Cortex of kidney (tissue), 1 donor: ENCODE results near the gene JOSD2.

Experiments
- DNase-seq: peaks from one replicate; lab custom pipeline; 2025; lab: John Stamatoyannopoulos, UW

Gene JOSD2

GRCh38 chr19:50512999-50513745, 2.2 kb upstream of the JOSD2 start:
- no peak for DNase-seq

GRCh38 chr19:50512112-50512998, 1.4 kb upstream of the JOSD2 start:
- DNase-seq: no peak

DNA sequence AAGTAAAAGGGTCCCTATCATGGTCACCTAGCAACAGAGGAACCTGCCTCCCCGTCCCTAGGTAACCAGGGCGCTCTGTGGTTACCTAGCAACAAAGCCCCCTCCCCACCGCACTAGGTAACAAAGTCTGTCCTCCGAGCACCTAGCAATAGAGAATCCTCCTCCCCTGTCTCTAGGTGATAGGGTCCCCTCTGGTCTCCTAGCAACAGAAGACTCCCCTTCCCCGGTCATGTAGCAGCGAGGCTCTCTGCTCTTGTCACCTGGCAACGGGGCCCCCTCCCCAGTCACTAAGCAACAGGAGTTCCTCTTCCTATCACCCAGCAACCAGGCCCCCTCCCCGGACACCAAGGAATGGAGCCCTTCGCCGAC, 307 bp downstream of the JOSD2 start:
- no peak for DNase-seq

GRCh38 chr19:50510121-50510670, 795 bp downstream of the JOSD2 start:
- DNase-seq: no peak

DNA sequence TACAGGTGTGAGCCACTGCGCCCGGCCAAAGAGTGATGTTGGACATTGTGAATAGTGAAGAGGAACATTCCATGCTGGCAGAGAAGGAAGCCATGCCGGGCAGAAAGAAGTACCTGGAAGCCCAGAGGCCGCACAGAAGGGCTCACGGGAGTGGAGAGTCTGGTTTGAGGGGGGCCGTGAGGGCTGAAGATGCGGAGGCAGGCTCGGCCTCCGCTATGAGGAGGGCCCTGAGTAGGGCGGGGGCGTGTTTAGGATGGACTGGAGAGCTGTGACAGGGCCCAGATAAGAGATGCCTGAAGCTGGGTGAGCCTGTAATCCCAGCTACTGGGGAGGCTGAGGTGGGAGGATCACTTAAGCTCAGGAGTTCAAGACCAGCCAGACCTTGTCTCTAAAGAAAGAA, 1.6 kb downstream of the JOSD2 start:
- DNase-seq: no peak

- no peak for DNase-seq
Measured at GRCh38 chr19:50508843-50509190, 2.2 kb downstream of the JOSD2 start.

- DNase-seq: no peak
Measured at GRCh38 chr19:50507376-50507775, 3.6 kb downstream of the JOSD2 start.

- DNase-seq: no peak
Measured at GRCh38 chr19:50506700-50507099, 4.3 kb downstream of the JOSD2 start.

GRCh38 chr19:50505856-50506611, 5.0 kb downstream of the JOSD2 start:
- DNase-seq: no peak

- DNase-seq: no peak
Measured at GRCh38 chr19:50501568-50502475, 9.2 kb downstream of the JOSD2 start.

DNA sequence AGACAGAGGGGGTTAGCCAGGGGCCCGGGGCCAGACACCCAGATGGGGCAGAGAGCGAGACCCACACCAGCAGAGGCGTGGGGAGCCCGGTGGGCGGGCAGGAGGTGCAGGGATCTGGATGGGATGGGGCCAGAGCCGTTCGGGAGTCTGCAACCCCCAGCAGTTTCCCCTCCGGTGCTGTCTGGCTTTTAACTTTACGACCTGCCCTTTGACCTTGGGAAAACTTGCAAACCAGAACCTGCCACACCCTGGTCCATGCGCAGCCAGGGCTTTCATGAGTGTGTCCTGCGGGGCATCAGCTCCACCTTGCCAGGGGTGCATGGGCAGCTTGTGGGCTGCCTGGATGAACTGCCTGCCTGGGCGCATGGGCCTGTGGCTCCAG, 9.8 kb downstream of the JOSD2 start:
- no peak for DNase-seq

DNA sequence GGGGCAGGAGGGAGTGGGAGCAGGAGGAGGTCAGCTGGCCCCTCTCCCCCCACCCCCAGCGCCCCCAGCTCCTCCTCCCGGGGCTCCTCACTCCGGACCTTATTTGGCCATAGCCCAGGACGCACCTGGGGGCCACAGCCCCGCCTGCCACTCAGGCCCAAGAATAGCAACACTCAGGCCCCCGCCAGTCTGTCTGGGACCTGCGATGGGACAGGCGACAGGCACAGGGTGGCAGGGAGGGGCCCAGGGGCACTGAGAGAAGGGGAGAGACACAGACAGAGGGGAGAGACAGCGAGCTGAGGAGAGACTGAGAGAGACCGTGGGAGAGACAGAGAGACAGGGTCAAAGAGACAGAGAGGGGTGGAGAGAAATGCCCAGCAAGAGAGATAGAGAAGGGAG, 10.2 kb downstream of the JOSD2 start:
- no peak for DNase-seq

- no peak for DNase-seq
Measured at GRCh38 chr19:50500060-50500752, 10.8 kb downstream of the JOSD2 start.

- no peak for DNase-seq
Measured at GRCh38 chr19:50498219-50499056, 12.6 kb downstream of the JOSD2 start.

DNA sequence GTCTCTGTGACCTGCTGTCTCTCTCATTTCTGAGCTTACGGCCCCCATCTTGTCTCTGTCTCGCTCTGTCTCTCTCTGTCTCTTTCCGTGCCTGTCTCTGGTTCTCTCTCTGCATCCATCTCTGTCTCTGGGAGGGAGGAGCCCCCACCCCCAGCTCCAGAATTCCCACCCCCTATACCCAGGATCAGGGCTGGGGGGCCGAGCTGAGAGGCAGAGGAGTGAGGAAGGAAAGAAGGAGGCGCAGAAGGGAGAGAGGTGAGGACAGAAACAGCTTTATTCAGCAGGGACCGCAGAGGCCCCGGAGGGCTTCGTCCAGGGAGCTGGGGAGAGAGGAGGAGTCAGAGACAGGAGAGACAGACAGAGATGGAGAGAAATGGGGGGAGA, 14.0 kb downstream of the JOSD2 start:
- no peak for DNase-seq

DNA sequence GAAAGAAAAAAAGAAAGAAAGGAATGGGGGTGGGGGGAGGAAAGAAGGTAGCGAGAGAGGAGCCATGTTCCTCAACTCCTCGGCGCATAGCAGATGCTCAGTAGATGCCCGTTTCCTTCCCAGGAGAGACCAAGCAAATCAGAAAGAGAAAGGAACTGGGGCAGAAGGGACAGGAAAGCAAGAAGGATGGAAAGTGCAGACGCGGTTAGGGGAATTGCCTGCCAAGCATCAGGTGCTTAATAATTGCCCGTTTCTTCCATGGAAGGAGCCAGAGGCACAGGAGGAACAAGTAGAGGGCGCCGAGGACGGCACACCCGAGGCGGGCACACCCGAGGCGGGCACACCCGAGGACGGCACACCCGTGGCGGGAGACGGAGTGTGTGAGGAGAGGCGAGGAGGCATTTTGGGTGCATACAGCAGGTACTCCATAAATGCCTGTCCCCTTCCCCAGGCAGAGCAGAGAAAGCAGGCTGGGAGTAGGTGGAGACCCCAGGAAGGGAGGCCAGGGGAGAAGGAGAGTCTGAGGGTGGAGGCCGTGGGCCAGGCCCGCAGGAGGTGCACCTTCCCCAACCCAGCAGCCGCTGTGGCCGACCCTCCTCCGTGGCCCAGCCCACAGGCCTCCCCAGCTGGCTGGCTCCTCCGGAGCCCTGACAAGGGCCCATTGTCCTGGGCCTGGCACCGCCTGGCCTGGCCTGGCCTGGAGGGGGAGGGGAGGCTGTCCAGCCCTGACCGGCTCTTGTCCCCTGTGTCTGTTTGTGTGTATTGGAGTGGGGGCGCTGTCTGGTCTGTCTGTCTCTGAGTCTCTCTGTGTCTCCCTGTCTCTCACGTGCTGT, 14.6 kb downstream of the JOSD2 start:
- no peak for DNase-seq

- no peak for DNase-seq
Measured at GRCh38 chr19:50495020-50495531, 15.9 kb downstream of the JOSD2 start.

DNA sequence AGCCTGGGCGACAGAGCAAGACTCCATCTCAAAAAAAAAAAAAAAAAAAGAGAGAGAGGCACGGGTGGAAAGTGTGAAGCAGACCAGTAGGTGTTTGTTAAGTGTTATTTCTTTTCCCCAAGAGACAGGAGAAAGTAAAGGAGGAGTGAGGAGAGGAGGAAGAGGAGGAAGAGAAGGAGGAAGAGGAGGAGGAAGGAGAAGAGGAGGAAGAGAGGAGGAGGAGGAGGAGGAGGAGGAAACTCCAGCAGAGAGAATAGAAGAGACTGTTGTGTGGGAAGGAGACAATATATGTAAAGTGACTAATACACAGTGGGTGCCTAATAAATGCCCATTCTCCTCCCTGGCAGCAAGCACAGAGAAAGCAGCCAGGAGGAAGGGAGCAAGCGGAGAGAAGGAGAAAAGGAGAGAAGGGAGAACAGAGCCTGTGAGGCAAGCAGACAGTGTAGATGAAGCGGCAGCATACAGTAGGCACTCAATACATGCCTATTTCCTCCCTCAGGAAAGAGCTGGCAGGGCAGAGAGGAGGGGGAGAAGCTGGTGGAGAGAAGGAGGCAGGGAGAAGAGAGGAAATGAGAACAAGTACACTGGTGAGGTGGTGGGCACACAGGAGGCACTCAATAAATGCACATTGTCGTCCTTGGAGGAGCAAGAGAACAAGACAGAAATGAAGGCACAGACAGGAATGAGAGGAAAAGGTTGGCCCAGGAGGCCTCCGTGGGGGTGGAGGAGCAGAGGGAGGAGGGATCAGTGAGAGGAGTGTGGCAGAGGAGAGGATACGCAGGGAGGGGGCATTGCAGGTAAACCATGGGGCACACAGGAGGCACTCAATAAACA, 16.6 kb downstream of the JOSD2 start:
- DNase-seq: no peak
